Measurements from ENCODE around the gene ASH1L.
"Not testable (repeated sequence)": the region's sequence is repeated elsewhere in the genome, so short reads cannot be mapped to it uniquely, and the experiment has no call there.

Gene ASH1L

DNA sequence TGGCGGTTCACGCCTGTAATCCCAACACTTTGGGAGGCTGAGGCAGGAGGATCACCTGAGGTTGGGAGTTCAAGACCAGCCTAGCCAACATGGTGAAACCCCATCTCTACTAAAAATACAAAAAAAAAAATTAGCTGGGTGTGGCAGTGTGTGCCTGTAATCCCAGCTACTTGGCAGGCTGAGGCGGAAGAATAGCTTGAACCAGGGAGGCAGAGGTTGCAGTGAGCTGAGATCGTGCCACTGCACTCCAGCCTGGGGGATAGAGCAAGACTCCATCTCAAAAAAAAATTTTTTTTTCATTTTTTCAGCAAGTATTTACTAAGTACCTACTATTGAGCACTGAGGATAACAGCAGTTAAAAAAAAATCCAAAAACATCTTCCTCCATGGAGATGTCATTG lies 69.0 kb downstream of the ASH1L start:
- not testable (repeated sequence) for H3K9me3 ChIP-seq (ENCODE audit: control extremely low read depth in 1 of 5, control insufficient read depth in 4 of 5, insufficient read depth in 2 of 5, low read depth in 1 of 5, low read length in 4 of 5); H3K4me3 ChIP-seq (ENCODE audit: control insufficient read depth in 1 of 7, extremely low read depth in 1 of 7, insufficient read depth in 4 of 7, low read depth in 2 of 7, low read length in 6 of 7); DNase-seq; H3K27ac ChIP-seq (ENCODE audit: insufficient read depth in 1 of 2, low read depth in 1 of 2, low read length in 2 of 2, poor library complexity in 1 of 2, severe bottlenecking in 2 of 2); H3K4me1 ChIP-seq (ENCODE audit: control extremely low read depth in 1 of 4, control insufficient read depth in 4 of 4, insufficient read depth in 4 of 4, low read length in 3 of 4); H3K27me3 ChIP-seq (replicated peaks in 2 of 5; ENCODE audit: control insufficient read depth in 4 of 5, insufficient read depth in 5 of 5, low read length in 4 of 5)
- peaks cover 2 to 12% (median 3%) of the 10 kb centered on the region in 4 experiments for H3K36me3 ChIP-seq (ENCODE audit: control insufficient read depth in 4 of 4, insufficient read depth in 4 of 4, low read length in 3 of 4)
- ChIA-PET CTCF (interaction anchor here (1.0 to 2.4 kb wide), 2 partner anchors 11 to 30 kb away, joined by 3 to 8 read pairs; no protein-coding TSS in a partner anchor), POLR2A (interaction anchor here (0.7 kb wide), 1 partner anchor 41 kb away, joined by 3 read pairs; no protein-coding TSS in a partner anchor)
- WGBS (ENCODE audit: insufficient coverage): 100% methylated on average over 2 of the region's 4 CpGs

DNA sequence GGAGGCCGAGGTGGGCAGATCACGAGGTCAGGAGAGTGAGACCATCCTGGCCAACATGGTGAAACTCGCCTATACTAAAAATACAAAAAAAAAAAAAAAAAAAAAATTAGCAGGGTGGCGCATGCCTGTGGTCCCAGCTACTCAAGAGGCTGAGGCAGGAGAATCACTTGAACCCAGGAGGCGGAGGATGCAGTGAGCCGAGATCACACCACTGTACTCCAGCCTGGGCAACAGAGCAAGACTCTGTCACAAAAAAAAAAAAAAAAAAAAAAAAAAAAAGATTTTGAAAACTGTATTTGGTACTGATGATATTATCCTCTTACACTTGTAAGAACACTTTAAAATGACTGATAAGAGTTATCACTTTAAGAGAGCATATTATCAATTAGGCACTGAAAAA lies 74.2 kb downstream of the ASH1L start:
- ChIA-PET POLR2A (interaction anchor here (0.6 kb wide), 1 partner anchor 8 kb away, joined by 3 read pairs; no protein-coding TSS in a partner anchor), CTCF (interaction anchor here (0.6 kb wide), 1 partner anchor 350 kb away, joined by 4 read pairs; no protein-coding TSS in a partner anchor)
- 100% methylated on average over 3 of the region's 6 CpGs for WGBS (ENCODE audit: insufficient coverage)
- H3K4me1 ChIP-seq (ENCODE audit: control extremely low read depth in 1 of 4, control insufficient read depth in 4 of 4, insufficient read depth in 4 of 4, low read length in 3 of 4); H3K4me3 ChIP-seq (ENCODE audit: control insufficient read depth in 1 of 7, extremely low read depth in 1 of 7, insufficient read depth in 4 of 7, low read depth in 2 of 7, low read length in 6 of 7); H3K36me3 ChIP-seq (ENCODE audit: control insufficient read depth in 4 of 4, insufficient read depth in 4 of 4, low read length in 3 of 4); DNase-seq; H3K9me3 ChIP-seq (ENCODE audit: control extremely low read depth in 1 of 5, control insufficient read depth in 4 of 5, insufficient read depth in 2 of 5, low read depth in 1 of 5, low read length in 4 of 5); H3K27me3 ChIP-seq (replicated peaks in 2 of 5; ENCODE audit: control insufficient read depth in 4 of 5, insufficient read depth in 5 of 5, low read length in 4 of 5); H3K27ac ChIP-seq (ENCODE audit: insufficient read depth in 1 of 2, low read depth in 1 of 2, low read length in 2 of 2, poor library complexity in 1 of 2, severe bottlenecking in 2 of 2): not testable (repeated sequence)

DNA sequence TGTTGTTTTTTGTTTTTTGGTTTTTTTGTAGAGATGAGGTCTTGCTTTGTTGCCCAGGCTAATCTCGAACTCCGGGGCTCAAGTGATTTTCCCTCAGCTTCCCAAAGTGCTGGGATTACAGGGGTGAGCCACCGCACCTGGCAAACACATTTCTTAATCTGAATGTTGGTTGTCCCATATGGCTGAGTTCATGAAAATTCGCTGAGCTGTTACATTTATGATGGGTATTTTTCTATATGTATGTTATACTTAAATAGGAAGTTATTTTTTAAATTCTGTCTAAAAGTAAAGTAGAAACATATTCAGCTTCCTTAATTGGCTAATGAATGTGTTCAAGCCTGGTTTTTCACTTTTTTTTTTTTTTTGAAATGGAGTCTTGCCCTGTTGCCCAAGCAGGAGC lies 75.1 kb downstream of the ASH1L start:
- ChIA-PET POLR2A (no interaction called here), CTCF (no interaction called here)
- 100% methylated on average over 3 of the region's 4 CpGs for WGBS (ENCODE audit: insufficient coverage)
- Histone ChIP-seq H3K4me3 (ENCODE audit: control insufficient read depth in 1 of 7, extremely low read depth in 1 of 7, insufficient read depth in 4 of 7, low read depth in 2 of 7, low read length in 6 of 7) (no peak overlapping the region), H3K4me1 (ENCODE audit: control extremely low read depth in 1 of 4, control insufficient read depth in 4 of 4, insufficient read depth in 4 of 4, low read length in 3 of 4) (peaks cover 0 to 3% (median 0%) of the 10 kb centered on the region in 4 experiments), H3K27me3 (replicated peaks in 2 of 5; ENCODE audit: control insufficient read depth in 4 of 5, insufficient read depth in 5 of 5, low read length in 4 of 5) (no peaks in the 10 kb centered on the region), H3K9me3 (ENCODE audit: control extremely low read depth in 1 of 5, control insufficient read depth in 4 of 5, insufficient read depth in 2 of 5, low read depth in 1 of 5, low read length in 4 of 5) (no peaks in the 10 kb centered on the region), H3K27ac (ENCODE audit: insufficient read depth in 1 of 2, low read depth in 1 of 2, low read length in 2 of 2, poor library complexity in 1 of 2, severe bottlenecking in 2 of 2) (no peak overlapping the region), H3K36me3 (ENCODE audit: control insufficient read depth in 4 of 4, insufficient read depth in 4 of 4, low read length in 3 of 4) (peaks cover 0 to 7% (median under 1%) of the 10 kb centered on the region in 4 experiments)
- DNase-seq: no peak

DNA sequence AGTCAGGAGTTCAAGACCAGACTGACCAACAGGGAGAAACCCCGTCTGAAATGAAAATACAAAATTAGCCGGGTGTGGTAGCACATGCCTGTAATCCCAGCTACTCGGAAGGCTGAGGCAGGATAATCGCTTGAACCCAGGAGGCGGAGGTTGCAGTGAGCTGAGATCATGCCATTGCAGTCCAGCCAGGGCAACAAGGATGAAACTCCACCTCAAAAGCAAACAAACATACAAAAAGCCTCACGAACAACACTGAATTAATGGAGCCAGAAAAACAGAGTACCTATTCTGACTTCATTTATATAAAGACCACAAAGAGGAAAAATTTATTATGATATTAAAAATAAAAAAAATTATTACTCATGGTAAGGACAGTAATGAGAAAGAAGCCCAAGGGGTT lies 75.7 kb downstream of the ASH1L start:
- H3K27me3 ChIP-seq (replicated peaks in 2 of 5; ENCODE audit: control insufficient read depth in 4 of 5, insufficient read depth in 5 of 5, low read length in 4 of 5); H3K9me3 ChIP-seq (ENCODE audit: control extremely low read depth in 1 of 5, control insufficient read depth in 4 of 5, insufficient read depth in 2 of 5, low read depth in 1 of 5, low read length in 4 of 5); DNase-seq; POLR2A ChIA-PET; H3K4me3 ChIP-seq (ENCODE audit: control insufficient read depth in 1 of 7, extremely low read depth in 1 of 7, insufficient read depth in 4 of 7, low read depth in 2 of 7, low read length in 6 of 7); CTCF ChIA-PET; H3K27ac ChIP-seq (ENCODE audit: insufficient read depth in 1 of 2, low read depth in 1 of 2, low read length in 2 of 2, poor library complexity in 1 of 2, severe bottlenecking in 2 of 2); H3K4me1 ChIP-seq (ENCODE audit: control extremely low read depth in 1 of 4, control insufficient read depth in 4 of 4, insufficient read depth in 4 of 4, low read length in 3 of 4): not testable (repeated sequence)
- WGBS (ENCODE audit: insufficient coverage): 97% methylated on average over 5 of the region's 6 CpGs
- peaks cover 4 to 11% (median 5%) of the 10 kb centered on the region in 4 experiments for H3K36me3 ChIP-seq (ENCODE audit: control insufficient read depth in 4 of 4, insufficient read depth in 4 of 4, low read length in 3 of 4)

DNA sequence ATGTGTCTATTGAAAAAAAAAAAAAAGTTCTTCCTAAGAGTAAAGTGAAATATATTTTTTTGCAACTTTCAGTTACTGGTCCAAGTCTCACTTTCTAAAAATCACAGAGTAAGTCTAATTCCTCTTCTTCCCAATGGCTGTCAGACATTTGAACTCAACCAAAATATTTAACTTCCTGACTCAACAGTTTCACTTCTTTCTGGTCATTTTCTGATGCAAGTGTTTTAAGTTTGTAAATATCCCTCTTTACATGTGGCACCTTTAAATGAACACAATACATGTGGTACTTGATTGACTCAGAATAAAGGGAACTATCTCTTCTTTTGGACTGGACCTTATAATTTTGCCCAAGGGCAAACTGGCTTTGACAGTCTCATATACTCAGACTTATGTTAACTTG lies 76.7 kb downstream of the ASH1L start:
- DNase-seq: no peak
- ChIA-PET POLR2A (no interaction called here), CTCF (no interaction called here)
- H3K36me3 ChIP-seq (ENCODE audit: control insufficient read depth in 4 of 4, insufficient read depth in 4 of 4, low read length in 3 of 4): peaks cover 12 to 21% (median 15%) of the 10 kb centered on the region in 4 experiments
- H3K4me3 ChIP-seq (ENCODE audit: control insufficient read depth in 1 of 7, extremely low read depth in 1 of 7, insufficient read depth in 4 of 7, low read depth in 2 of 7, low read length in 6 of 7): no peak overlapping the region
- no peak overlapping the region for H3K27ac ChIP-seq (ENCODE audit: insufficient read depth in 1 of 2, low read depth in 1 of 2, low read length in 2 of 2, poor library complexity in 1 of 2, severe bottlenecking in 2 of 2)
- peaks cover 0 to 3% (median 0%) of the 10 kb centered on the region in 4 experiments for H3K4me1 ChIP-seq (ENCODE audit: control extremely low read depth in 1 of 4, control insufficient read depth in 4 of 4, insufficient read depth in 4 of 4, low read length in 3 of 4)
- no peaks in the 10 kb centered on the region for H3K27me3 ChIP-seq (replicated peaks in 2 of 5; ENCODE audit: control insufficient read depth in 4 of 5, insufficient read depth in 5 of 5, low read length in 4 of 5)
- H3K9me3 ChIP-seq (ENCODE audit: control extremely low read depth in 1 of 5, control insufficient read depth in 4 of 5, insufficient read depth in 2 of 5, low read depth in 1 of 5, low read length in 4 of 5): no peaks in the 10 kb centered on the region

DNA sequence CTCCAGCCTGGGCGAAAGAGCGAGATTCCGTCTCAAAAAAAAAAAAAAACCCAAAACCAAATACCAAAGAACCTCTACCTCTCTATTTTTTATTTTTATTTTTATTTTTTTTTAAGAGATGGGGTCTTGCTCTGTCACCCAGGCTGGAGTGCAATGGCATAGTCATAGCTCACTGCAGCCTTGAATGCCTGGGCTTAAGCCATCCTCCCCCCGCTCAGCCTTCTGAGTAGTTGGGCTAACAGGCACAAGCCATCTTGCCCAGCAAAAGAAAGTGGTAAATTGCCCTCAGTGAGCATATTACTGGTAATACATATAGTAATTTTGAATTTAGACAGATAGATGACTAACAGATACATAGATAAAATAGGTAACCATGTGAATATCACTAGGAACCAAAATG lies 77.4 kb downstream of the ASH1L start:
- ChIA-PET CTCF (no interaction called here), POLR2A (no interaction called here)
- H3K27me3 ChIP-seq (replicated peaks in 2 of 5; ENCODE audit: control insufficient read depth in 4 of 5, insufficient read depth in 5 of 5, low read length in 4 of 5): no peaks in the 10 kb centered on the region
- no peak overlapping the region for H3K27ac ChIP-seq (ENCODE audit: insufficient read depth in 1 of 2, low read depth in 1 of 2, low read length in 2 of 2, poor library complexity in 1 of 2, severe bottlenecking in 2 of 2)
- H3K4me3 ChIP-seq (ENCODE audit: control insufficient read depth in 1 of 7, extremely low read depth in 1 of 7, insufficient read depth in 4 of 7, low read depth in 2 of 7, low read length in 6 of 7): no peak overlapping the region
- DNase-seq: no peak
- H3K36me3 ChIP-seq (ENCODE audit: control insufficient read depth in 4 of 4, insufficient read depth in 4 of 4, low read length in 3 of 4): peaks cover 18 to 23% (median 20%) of the 10 kb centered on the region in 4 experiments
- no peaks in the 10 kb centered on the region for H3K9me3 ChIP-seq (ENCODE audit: control extremely low read depth in 1 of 5, control insufficient read depth in 4 of 5, insufficient read depth in 2 of 5, low read depth in 1 of 5, low read length in 4 of 5)
- 100% methylated on average over 1 of the region's 4 CpGs for WGBS (ENCODE audit: insufficient coverage)
- peaks cover 0 to 3% (median 0%) of the 10 kb centered on the region in 4 experiments for H3K4me1 ChIP-seq (ENCODE audit: control extremely low read depth in 1 of 4, control insufficient read depth in 4 of 4, insufficient read depth in 4 of 4, low read length in 3 of 4)

DNA sequence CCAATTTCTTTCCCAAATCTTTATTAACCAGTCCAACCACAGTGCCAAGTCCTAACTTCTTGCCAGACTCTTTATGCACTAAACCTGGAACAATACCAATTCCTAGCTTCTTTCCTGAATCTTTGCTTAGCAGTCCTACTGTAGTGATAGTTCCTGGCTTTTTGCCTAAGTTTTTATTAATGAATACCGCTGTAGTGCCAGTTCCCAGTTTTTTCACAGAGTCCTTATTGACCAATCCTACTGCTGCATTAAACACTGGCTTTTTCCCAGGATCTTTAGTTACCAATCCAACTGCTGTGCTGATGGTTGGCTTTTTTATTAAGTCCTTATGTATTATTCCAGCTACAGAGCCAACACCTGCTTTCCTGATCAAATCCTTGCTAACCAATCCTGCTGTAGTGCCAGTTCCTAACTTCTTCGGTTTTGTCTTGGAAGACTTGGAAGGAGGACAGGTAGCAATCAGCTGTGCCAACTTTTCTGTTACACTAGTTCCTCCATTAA lies 80.8 kb downstream of the ASH1L start:
- peaks cover 26 to 50% (median 39%) of the 10 kb centered on the region in 4 experiments for H3K36me3 ChIP-seq (ENCODE audit: control insufficient read depth in 4 of 4, insufficient read depth in 4 of 4, low read length in 3 of 4)
- H3K9me3 ChIP-seq (ENCODE audit: control extremely low read depth in 1 of 5, control insufficient read depth in 4 of 5, insufficient read depth in 2 of 5, low read depth in 1 of 5, low read length in 4 of 5): no peaks in the 10 kb centered on the region
- ChIA-PET POLR2A (no interaction called here), CTCF (no interaction called here)
- H3K4me1 ChIP-seq (ENCODE audit: control extremely low read depth in 1 of 4, control insufficient read depth in 4 of 4, insufficient read depth in 4 of 4, low read length in 3 of 4): peaks cover 0 to 3% (median 0%) of the 10 kb centered on the region in 4 experiments
- H3K27me3 ChIP-seq (replicated peaks in 2 of 5; ENCODE audit: control insufficient read depth in 4 of 5, insufficient read depth in 5 of 5, low read length in 4 of 5): no peaks in the 10 kb centered on the region
- no peak overlapping the region for H3K4me3 ChIP-seq (ENCODE audit: control insufficient read depth in 1 of 7, extremely low read depth in 1 of 7, insufficient read depth in 4 of 7, low read depth in 2 of 7, low read length in 6 of 7)
- DNase-seq: no peak
- H3K27ac ChIP-seq (ENCODE audit: insufficient read depth in 1 of 2, low read depth in 1 of 2, low read length in 2 of 2, poor library complexity in 1 of 2, severe bottlenecking in 2 of 2): no peak overlapping the region
- WGBS (ENCODE audit: insufficient coverage): 100% methylated on average over 2 of the region's 2 CpGs
